GM12878 (cell line): Measurements from ENCODE around the gene BCAP31.

Experiments used
- BMI1 ChIP-seq: fragments of 450-650 bp; IDR thresholded peaks from 2 replicates; pipeline ENCODE4 v1.6.1; 2016; ENCODE audit warnings: mild to moderate bottlenecking, moderate library complexity, borderline replicate concordance
- FOS ChIP-seq: IDR thresholded peaks from 3 replicates; pipeline ENCODE4 v1.6.1; 2011; ENCODE audit warnings: borderline replicate concordance; ENCODE audit not compliant: insufficient read length; ENCODE audit errors: extremely low read depth
- KDM1A ChIP-seq: fragments of 200-600 bp; sonication (generic); IDR thresholded peaks from 2 replicates; pipeline ENCODE4 v1.6.1; 2016; ENCODE audit warnings: borderline replicate concordance
- NFXL1 ChIP-seq: fragments of 450-650 bp; IDR thresholded peaks from 2 replicates; pipeline ENCODE4 v1.6.1; 2017; ENCODE audit warnings: antibody characterized with exemption, mild to moderate bottlenecking, borderline replicate concordance
- TF ChIP-seq, protein P1 (sequence below), 3 experiments: IDR thresholded peaks in 2 of 3; conservative IDR thresholded peaks in 1 of 3; 2 replicates each; pipeline ENCODE4 v1.5.1; 2011; ENCODE audit warnings: low read depth in 3 of 3, low read length in 3 of 3, mild to moderate bottlenecking in 3 of 3, control low read depth in 2 of 3, moderate library complexity in 2 of 3, inconsistent platforms in 1 of 3, mixed read lengths in 1 of 3; ENCODE audit not compliant: control insufficient read depth in 2 of 3, insufficient read depth in 1 of 3; ENCODE audit errors: extremely low read depth in 1 of 3
- TF ChIP-seq, protein P2 (sequence below): fragments of 450-650 bp; IDR thresholded peaks from 2 replicates; pipeline ENCODE4 v1.6.1; 2017; ENCODE audit warnings: mild to moderate bottlenecking, moderate library complexity

DNA sequence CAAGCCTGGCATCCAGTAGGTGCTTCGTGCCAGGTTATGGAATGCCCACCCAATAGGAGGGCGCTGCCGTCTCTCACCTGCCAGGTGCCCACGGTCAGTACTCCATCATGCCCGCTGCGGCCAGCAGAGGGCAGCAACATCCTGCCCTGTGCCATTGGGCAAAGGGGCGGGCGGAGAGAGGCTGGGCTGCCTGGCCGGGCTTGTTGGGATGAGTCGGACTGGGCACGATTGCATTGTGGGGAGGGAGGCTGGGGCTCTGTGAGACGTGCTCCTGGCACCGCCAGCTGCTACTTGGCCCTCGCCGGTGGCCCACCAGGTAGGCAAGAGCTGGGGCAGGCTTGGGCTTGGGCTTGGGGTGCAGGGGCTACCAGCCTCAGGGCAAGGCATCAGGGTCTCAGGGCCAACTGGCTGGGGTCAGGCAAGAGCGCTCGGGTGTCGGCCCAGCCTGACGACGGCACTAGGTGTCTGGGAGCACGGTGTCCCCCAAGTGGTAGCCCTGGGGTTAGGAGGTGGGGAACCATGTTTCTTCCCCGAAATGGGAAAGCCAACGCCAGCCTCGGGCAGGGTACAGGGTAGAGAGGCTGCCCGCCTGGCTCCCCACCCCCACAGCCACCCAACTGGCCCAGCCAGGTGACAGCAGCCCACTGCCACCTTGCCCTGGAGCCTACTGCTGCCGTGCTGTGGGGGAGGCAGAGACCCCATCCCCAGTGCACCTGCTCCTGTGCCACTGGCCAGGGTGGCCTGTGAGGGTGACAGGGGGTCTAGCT, 40.0 kb upstream of the BCAP31 start, which contains the start of gene PLXNB3:
- TF ChIP-seq NFXL1 (no peak), KDM1A (no peak), BMI1 (no peak), FOS (no peak)
- TF ChIP-seq, protein P1, sequence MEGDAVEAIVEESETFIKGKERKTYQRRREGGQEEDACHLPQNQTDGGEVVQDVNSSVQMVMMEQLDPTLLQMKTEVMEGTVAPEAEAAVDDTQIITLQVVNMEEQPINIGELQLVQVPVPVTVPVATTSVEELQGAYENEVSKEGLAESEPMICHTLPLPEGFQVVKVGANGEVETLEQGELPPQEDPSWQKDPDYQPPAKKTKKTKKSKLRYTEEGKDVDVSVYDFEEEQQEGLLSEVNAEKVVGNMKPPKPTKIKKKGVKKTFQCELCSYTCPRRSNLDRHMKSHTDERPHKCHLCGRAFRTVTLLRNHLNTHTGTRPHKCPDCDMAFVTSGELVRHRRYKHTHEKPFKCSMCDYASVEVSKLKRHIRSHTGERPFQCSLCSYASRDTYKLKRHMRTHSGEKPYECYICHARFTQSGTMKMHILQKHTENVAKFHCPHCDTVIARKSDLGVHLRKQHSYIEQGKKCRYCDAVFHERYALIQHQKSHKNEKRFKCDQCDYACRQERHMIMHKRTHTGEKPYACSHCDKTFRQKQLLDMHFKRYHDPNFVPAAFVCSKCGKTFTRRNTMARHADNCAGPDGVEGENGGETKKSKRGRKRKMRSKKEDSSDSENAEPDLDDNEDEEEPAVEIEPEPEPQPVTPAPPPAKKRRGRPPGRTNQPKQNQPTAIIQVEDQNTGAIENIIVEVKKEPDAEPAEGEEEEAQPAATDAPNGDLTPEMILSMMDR (IDR thresholded peaks at IDR 0.05 in 2 of 3, conservative IDR thresholded peaks at IDR 0.05 in 1 of 3; ENCODE audit: control insufficient read depth in 2 of 3, extremely low read depth in 1 of 3, insufficient read depth in 1 of 3, low read depth in 3 of 3, low read length in 3 of 3) = peak; percentile 79 to 90 (median 87)
- TF ChIP-seq, protein P2, sequence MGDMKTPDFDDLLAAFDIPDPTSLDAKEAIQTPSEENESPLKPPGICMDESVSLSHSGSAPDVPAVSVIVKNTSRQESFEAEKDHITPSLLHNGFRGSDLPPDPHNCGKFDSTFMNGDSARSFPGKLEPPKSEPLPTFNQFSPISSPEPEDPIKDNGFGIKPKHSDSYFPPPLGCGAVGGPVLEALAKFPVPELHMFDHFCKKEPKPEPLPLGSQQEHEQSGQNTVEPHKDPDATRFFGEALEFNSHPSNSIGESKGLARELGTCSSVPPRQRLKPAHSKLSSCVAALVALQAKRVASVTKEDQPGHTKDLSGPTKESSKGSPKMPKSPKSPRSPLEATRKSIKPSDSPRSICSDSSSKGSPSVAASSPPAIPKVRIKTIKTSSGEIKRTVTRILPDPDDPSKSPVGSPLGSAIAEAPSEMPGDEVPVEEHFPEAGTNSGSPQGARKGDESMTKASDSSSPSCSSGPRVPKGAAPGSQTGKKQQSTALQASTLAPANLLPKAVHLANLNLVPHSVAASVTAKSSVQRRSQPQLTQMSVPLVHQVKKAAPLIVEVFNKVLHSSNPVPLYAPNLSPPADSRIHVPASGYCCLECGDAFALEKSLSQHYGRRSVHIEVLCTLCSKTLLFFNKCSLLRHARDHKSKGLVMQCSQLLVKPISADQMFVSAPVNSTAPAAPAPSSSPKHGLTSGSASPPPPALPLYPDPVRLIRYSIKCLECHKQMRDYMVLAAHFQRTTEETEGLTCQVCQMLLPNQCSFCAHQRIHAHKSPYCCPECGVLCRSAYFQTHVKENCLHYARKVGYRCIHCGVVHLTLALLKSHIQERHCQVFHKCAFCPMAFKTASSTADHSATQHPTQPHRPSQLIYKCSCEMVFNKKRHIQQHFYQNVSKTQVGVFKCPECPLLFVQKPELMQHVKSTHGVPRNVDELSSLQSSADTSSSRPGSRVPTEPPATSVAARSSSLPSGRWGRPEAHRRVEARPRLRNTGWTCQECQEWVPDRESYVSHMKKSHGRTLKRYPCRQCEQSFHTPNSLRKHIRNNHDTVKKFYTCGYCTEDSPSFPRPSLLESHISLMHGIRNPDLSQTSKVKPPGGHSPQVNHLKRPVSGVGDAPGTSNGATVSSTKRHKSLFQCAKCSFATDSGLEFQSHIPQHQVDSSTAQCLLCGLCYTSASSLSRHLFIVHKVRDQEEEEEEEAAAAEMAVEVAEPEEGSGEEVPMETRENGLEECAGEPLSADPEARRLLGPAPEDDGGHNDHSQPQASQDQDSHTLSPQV = no peak
